ENCODE data around the gene TEDDM1. TPM values are rescaled to one million over a fixed set of nuclear protein-coding genes. Genes with fewer than 3 reads are reported as not detected.
A peak's percentile ranks its signal among the peaks of the same experiment; 100 is the strongest.

The TEDDM1 gene
- total RNA-seq, 3 donors from 2014 or later: not detected

DNA sequence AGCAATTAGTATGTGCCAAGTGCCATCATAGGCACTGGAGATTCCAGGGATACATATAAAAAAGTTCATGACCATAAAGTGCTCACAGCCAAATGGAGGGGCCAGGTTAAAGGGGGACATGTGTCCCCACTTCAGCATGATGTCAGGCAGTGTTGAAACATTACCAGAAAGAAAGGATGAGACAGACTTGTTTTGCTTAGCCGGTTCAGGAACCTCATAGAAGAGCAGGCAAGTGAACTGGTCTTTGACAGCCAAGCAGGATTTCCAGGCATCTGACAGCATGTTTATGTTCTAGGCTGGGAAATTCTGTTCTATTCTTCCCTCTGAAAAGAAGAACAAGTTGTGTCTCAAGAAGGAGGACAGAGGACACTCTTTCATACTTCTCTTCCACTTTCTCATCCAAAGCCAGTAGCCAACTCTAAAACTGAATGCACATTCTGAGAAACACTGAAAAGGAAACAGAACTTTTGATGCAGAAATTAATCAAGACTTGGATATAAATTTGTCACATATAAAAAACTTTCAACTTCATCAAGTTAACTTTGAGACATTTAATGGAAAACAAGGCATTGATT is 48.6 kb downstream of the TEDDM1 start:
- no peak for DNase-seq (ENCODE audit: low spot score in 2 of 2)
- H3K27ac ChIP-seq: no peak overlapping the region
- intact Hi-C loops (cut with DNase I; ENCODE audit: low total_unique reads): no loop called here

DNA sequence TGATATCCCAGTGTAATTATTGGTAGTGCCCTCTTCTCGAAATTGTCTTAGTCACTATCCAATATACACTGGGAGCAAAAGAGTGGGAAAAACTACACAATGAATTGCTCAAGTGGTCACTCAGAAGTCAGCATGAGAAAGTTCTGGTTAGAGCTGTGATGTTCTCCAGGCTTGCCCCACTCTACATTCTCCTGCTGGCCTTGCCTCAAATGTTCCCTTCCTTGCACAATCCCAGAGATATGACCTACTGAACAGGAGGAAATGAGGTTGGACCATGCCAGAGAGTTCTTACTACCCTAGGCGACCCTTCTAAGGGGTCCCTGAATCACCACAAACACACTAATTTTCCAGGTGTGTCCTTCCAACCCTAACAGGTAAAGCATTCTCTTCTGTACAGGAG is 49.6 kb downstream of the TEDDM1 start:
- TF ChIP-seq, protein P1, sequence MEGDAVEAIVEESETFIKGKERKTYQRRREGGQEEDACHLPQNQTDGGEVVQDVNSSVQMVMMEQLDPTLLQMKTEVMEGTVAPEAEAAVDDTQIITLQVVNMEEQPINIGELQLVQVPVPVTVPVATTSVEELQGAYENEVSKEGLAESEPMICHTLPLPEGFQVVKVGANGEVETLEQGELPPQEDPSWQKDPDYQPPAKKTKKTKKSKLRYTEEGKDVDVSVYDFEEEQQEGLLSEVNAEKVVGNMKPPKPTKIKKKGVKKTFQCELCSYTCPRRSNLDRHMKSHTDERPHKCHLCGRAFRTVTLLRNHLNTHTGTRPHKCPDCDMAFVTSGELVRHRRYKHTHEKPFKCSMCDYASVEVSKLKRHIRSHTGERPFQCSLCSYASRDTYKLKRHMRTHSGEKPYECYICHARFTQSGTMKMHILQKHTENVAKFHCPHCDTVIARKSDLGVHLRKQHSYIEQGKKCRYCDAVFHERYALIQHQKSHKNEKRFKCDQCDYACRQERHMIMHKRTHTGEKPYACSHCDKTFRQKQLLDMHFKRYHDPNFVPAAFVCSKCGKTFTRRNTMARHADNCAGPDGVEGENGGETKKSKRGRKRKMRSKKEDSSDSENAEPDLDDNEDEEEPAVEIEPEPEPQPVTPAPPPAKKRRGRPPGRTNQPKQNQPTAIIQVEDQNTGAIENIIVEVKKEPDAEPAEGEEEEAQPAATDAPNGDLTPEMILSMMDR (IDR thresholded peaks at IDR 0.05): no peak
- TF ChIP-seq POLR2AphosphoS5 (IDR thresholded peaks at IDR 0.05): peak in 2 of 3 donors; percentile 29 to 55
- intact Hi-C loops (cut with DNase I; ENCODE audit: low total_unique reads): no loop called here
- Histone ChIP-seq H3K4me1 (no peaks in the 10 kb centered on the region), H3K27me3 (no peaks in the 10 kb centered on the region), H3K27ac (no peak overlapping the region), H3K9me3 (no peaks in the 10 kb centered on the region), H3K4me3 (no peak overlapping the region), H3K36me3 (no peaks in the 10 kb centered on the region)
- no peak for DNase-seq (ENCODE audit: low spot score in 2 of 2)

More for the DNA sequence above, 48.6 kb downstream of the TEDDM1 start:
- Histone ChIP-seq H3K4me3 (no peak overlapping the region), H3K27me3 (no peaks in the 10 kb centered on the region), H3K9me3 (no peaks in the 10 kb centered on the region), H3K4me1 (no peaks in the 10 kb centered on the region), H3K36me3 (no peaks in the 10 kb centered on the region)
- TF ChIP-seq, protein P1 (IDR thresholded peaks at IDR 0.05): no peak
- no peak for TF ChIP-seq POLR2A (IDR thresholded peaks at IDR 0.05)
- no peak for TF ChIP-seq POLR2AphosphoS5 (IDR thresholded peaks at IDR 0.05)

DNA sequence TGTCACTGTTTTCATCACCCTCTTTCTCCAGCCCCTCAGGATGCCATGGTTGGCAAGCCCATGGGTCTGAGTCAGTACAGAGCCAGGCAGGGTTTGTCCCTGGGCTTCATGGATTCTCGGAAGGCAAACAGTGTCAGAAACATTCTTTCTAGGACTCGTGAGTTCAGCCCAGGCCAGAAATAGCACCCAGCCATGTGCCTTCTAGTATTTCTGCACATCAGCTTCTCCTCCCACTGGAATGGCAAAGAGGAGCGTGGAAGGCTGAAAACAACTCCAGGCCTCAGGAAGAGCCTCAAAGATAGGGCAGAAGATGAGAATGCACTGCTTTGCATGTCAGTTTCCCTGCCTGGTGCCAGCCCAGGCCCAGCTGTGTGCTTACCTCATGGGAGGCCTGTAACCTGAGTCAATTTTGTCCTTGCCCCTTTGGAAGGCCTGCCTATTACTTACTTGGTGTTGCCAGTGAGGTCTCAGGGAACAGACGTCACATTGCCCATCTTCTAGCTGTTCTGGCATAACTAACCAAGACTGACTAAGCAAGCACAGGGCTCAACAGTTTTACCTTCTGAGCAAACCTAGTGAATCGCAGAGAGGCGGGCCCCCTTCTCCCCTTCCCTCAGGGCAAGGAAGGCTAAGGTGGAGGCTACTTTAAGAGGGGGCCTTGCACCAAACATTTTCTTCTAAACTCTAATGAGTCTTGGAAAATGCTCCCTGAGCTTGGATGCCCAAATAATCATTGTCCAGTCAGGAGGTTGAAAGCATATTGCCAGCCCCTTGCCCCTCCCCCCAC is 51.3 kb downstream of the TEDDM1 start:
- H3K9me3 ChIP-seq: no peaks in the 10 kb centered on the region
- no peaks in the 10 kb centered on the region for H3K27me3 ChIP-seq
- intact Hi-C loops (cut with DNase I; ENCODE audit: low total_unique reads): no loop called here
- no peaks in the 10 kb centered on the region for H3K4me1 ChIP-seq
- TF ChIP-seq, protein P1 (IDR thresholded peaks at IDR 0.05): no peak
- TF ChIP-seq POLR2A (IDR thresholded peaks at IDR 0.05) (no peak), POLR2AphosphoS5 (IDR thresholded peaks at IDR 0.05) (peak in 1 of 3 donors; percentile 11)
- no peak overlapping the region for H3K4me3 ChIP-seq
- no peak overlapping the region for H3K27ac ChIP-seq
- no peak for DNase-seq (ENCODE audit: low spot score in 2 of 2)
- H3K36me3 ChIP-seq: no peaks in the 10 kb centered on the region

Other genes starting within 250 kb of the TEDDM1 start
- over 10,000 TPM in 1 of 3 donors, 1,000 to 10,000 TPM in 2; 1,940 to 10,612 (median 2,824) TPM for gene GLUL, start 8.9 kb downstream of the TEDDM1 start, total RNA-seq
- not detected for gene RGSL1, start 49.5 kb upstream of the TEDDM1 start, total RNA-seq
- 10 to 100 TPM; 10.7 to 14.8 (median 10.8) TPM for gene RNASEL, start 188.6 kb upstream of the TEDDM1 start, total RNA-seq
- 1 to 10 TPM; 1.3 to 6.3 (median 2.3) TPM for gene RGS16, start 203.7 kb upstream of the TEDDM1 start, total RNA-seq